NCI-H2029 treated with DMSO at 0.1 percent for 48 hours (cell line): ENCODE data around the gene EYS.
"Not testable (repeated sequence)": the region's sequence is repeated elsewhere in the genome, so short reads cannot be mapped to it uniquely, and the experiment has no call there.

Source experiments
- DNase-seq: peaks from one replicate; lab custom pipeline; 2025; lab: John Stamatoyannopoulos, UW

EYS gene

DNA sequence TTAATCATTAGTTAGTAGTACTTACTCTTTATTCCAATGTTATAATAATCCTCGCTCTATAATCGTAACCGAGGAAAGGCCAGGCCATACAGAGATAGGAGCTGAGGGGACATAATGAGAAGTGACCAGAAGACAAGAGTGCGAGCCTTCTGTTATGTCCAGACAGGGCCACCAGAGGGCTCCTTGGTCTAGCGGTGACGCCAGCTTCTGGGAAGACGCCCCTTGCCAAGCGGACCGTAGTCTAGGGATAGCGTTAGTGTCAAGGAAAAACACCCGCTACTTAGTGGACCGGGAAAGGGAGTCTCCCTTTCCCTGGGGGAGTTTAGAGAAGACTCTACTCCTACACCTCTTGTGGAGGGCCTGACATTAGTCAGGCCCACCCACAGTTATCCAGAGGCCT, 1237.6 kb downstream of the EYS start:
- DNase-seq: not testable (repeated sequence)

DNA sequence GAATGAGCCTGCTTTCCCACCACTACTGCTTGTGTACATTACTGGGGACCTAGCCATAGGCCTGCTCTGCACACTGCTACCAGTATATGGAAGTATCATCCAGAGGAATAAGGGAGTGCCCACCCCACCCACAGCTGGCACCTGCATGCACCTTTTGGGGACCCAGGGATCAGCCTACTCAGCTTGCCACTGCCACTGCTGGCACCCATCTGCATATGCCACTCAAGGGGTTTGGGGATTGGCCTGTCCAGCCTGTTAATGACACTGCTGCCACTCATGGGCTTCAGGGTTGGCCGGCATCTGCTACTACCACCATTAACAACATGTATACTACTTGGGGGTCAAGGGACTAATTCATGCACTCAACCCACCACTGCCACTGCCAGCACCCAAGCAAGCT, 1239.4 kb downstream of the EYS start:
- no peak for DNase-seq

DNA sequence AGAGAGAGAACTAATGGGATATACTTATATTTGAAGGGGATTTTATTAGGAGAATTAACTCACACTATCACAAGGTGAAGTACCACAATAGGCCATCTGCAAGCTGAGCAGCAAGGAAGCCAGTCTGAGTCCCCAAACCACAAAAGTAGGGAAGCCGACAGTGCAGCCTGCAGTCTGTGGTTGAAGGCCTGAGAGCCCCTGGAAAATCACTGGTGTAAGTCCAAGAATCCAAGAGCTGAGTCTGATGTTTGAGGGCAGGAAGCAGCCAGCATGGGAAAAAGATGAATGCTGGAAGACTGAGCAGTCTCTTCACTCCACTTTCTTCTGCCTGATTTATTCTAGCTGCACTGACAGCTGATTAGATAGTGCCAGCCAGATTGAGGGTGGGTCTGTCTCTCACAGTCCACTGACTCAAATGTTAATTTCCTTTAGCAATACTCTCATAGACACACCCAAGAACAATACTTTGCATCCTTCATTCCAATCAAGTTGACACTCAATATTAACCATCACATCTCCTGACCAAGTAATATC, 1247.5 kb downstream of the EYS start:
- no peak for DNase-seq

DNA sequence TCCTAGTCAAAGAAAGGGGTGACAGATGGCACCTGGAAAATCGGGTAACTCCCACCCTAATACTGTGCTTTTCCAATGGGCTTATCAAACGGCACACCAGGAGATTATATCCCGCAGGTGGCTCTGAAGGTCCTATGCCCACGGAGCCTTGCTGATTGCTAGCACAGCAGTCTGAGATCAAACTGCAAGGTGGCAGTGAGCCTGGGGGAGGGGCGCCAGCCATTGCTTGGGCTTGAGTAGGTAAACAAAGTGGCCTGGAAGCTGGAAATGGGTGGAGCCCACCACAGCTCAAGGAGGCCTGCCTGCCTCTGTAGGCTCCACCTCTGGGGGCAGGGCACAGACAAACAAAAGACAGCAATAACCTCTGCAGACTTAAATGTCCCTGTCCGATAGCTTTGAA, 1258.9 kb downstream of the EYS start:
- DNase-seq: not testable (repeated sequence)

DNA sequence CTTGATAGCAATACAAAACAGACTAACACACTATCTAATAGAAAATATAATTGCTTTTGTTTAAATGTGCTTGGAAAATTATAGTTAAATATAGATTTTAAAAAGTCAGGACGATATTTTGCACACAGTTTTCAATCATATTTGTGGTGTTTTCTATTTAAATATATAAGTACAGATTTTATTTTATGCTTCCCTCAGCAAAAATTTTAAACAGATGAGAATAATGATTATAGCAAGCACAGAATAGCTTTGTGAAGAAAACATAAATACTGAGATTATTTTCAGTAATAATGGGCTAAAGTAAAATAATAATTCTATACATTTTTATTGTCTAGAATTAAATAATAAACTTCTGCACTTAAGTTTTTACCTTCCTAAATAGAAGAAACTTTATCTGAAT, 1262.0 kb downstream of the EYS start:
- no peak for DNase-seq

DNA sequence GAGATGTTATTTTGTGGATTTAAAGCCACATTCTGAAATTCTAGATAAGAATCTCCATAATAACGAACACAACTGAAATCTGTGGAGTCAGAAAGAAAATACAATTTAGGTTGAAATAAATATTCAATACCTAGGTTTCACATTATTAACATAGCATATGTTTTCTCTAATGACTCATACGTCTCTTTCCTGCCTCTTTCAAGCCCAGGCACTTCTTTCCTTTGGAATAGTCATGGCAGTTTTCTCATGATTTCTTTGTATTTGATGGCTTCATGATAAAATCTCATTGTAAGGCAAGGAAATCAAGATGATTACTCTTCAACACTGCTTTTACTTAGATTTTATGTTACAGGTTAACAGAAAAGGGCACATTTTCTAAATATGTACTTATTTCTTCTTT, 1267.8 kb downstream of the EYS start:
- no peak for DNase-seq

DNA sequence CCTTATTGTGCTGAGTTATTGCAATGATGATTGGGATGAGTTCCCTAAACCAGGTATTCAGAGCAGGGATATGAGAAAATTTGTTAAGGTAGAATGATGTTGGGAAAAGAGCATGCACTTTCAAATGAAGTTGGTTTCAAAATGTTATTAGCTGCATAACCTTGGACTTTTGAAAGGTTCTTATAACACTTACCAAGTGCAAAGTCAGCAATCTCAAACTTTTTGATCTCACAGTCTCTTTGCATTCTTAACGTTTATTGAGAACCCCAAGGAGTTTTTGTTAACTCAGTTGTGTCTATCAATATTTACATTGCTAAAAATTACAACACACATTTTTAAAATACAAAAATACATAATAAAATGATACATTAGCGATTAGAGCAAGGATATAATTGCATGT, 1269.0 kb downstream of the EYS start:
- DNase-seq: no peak

DNA sequence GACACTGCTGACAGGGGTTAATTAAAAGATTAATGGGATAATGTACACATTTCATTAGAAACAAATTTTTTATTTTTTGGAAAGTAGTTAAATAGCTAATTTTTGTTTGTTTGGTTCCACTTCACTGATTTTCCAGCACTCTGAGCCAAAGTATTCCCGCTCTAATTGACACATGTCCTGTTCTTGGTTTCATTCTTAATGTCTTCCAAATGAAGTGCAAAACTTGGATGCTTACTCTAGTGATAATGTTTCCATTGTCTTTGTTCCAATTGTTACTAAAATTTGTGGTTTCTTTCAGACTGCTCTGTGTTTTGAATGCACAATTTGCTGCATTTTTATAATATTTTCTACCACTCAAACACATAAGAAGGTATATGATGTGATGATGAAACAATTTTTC, 1277.1 kb downstream of the EYS start:
- DNase-seq: no peak

DNA sequence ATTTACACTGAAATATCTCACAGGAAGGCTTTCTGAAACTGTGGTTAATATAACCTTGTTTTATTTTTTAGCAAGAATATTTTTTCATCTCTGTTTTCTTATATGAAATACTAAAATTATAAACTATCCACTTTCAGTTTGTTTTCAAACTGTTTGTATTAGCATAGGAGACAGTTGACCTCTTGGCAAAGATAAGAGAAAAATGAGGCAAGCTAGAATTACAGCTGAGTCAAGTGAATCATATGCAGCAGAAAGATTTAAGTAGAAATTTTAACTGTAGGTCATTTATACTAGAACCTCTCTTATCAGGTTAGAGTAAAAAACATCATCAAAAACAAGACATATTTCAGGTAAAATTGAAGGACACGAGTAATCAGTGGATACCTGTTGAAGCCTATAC, 1278.8 kb downstream of the EYS start:
- no peak for DNase-seq

DNA sequence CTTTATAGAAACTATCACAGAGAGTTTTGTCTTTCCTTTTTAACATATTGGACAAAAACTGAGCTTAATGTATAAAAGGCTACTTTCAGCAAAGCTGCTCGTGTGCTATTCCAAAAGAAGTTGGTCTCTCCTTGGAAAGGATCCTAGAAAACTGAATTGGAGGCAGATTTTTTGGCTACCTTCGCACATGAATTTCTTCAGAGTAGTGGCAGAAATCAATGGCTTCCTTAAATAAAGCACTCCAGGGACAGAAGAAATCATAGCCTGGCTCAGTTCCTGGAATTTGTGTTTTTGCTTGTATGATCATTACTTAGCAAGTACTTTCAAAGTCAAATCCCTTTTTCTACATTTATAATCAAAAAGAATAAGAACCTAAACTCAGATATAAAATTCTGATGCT, 1291.1 kb downstream of the EYS start:
- DNase-seq: no peak

DNA sequence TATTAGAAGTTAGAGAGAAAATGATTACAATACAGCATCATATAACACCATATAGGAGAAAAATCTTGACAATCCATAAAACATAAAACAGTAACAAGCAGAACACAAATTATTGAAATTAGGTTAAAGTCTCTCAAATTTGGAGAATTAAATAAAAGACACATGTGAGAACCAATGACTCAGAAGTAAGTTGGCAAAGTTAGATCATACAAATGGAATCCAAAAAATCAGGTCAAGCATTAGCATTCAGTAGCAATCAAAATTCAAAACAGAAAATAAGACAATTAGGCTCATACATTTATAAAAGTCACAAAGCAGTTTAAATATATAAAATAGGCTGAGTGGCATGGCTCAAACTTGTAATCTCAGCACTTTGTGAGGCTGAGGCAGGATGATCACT, 1295.8 kb downstream of the EYS start:
- DNase-seq: no peak

DNA sequence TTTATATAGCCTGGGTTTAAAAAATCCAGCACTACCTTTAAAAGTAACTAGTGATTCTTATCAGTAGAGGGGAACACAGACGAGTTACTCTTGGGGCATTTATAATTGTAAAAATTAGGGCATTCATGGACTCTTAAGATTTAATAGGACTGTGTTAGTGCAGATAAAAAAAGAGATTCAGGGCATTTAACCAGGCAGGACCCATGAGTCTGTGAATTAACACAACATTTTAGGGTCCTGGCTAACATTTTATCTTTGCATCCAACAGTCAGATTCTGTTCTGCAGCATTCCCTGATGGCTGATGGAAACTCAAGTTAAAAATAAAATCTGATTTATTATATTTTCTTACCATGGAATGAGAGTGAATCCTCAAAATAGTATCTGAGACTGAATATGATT, 1297.1 kb downstream of the EYS start:
- DNase-seq: no peak

DNA sequence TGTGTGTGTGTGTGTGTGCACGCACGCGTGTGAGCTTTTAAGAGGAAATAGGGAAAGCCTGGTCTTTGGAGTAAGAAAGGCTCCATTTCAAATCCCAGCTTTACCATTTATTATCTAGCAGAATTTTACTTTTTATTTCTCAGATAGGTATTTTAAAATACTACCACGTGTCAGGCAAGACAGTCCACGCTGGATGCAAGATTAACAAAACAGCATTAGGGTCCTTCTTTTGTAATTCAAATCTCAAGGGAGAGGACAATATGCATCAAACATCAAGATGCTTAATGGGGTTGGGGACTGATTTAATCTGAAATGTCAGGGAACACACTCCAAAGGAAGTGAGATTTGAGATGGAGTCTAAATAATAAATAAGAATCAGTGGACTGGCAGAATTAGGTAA, 1302.6 kb downstream of the EYS start:
- no peak for DNase-seq

DNA sequence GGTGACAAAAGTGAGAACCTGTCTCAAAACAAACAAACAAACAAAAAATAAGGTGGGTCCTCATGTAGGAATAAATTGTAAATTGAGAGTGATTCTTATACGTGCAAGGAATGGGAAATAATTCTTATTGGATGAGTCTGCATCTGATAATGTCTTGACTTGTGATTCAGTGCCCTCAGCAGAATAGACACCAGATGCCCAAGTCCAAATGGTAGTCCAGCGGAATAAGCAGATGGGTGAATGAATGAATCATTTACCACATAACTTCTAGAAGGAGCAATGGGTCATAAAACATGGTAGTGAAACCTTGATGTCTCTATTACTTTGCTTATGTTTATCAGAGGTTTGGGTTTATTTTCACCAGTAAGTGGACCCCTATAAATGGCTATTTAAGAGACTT, 1323.7 kb downstream of the EYS start:
- no peak for DNase-seq

DNA sequence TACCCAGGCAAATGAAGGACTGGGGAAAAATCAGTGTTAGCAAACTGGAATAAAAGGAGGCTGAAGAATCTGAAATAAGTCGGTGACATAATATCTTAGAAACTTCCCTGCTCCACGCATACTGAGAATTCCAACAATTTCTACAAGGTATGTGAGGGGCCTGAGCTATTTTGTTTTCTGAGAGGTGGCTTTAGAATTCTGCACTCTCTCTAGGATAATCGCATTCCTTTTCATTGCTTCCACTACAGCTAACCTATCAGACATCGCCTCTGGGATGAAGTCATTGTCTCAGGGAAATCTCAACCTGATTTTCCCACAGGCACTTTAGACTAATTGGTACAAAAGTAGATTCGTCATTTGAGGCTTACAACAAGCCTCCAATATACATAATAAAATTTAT, 1330.6 kb downstream of the EYS start:
- DNase-seq: no peak

DNA sequence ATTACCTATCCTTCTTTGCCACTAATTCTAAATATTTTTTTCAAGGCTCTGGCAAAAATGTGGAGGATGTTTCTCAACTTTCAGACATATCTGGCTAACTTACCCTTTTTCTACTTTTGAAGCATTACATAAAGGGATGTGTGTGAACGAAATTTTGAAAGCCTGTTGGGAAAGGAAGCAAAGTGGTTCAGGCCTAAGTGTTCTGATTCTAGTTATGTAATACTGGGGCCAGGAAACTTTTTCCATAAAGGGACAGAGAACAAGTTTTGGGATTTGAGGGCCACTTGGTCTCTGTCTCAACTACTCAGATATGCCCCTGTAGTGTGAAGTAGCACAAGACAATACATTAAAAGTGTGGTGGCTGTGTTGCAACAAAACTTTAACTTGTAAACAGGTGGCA, 1349.6 kb downstream of the EYS start:
- DNase-seq: no peak

DNA sequence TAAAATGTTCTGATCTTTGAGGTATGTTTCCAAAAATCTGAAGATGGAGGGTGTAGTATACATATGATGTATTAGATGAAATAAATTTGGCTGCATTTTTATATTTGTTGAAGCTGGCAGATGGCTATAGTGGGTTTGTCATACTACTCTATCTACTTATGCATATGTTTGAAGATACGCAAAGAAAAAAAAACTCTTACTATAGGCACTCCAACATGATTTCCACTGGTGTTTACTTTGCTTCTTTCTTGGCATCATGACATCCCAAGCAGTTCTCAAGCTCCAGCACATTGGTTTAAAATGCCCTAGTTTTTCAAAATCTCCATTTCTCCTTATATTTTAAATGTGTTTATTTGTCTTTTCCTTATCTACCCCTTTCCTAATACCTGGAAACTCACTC, 1359.6 kb downstream of the EYS start:
- no peak for DNase-seq

DNA sequence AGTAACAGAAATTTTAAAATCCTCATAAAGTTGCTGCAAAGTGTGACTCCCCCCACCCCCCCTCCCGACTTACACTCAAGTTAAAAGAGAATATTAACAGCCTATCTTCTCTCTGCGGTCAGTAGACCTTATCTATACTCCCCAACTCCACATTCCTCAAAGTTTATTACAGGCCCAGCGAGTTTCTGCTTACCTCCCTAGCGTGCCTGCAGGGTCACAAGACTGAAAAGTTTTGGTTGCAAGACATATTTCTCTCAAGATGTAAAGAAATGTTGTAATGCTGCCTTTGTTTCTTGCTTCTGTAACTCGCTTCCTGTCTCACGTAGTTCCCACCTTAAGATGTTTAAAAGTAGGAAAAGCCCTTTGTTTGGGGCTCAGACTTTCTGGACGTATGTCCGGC, 1371.8 kb downstream of the EYS start:
- no peak for DNase-seq

DNA sequence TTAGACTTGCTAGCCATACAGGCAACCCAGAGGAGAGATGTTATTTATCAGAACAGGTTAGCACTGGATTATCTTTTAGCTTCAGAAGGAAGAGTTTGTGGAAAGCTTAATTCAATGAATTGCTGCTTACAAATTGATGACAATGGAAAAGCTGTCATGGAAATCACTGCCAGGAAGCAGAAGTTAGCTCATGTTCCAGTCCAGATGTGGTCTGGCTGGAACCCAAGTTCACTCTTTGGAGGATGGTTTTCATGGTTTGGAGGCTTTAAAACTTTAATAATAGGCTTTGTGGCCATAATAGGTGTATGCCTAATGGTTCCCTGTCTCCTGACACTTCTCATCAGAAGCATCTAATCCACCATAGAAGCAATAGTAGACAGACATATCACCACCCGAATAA, 1372.4 kb downstream of the EYS start:
- DNase-seq: no peak

DNA sequence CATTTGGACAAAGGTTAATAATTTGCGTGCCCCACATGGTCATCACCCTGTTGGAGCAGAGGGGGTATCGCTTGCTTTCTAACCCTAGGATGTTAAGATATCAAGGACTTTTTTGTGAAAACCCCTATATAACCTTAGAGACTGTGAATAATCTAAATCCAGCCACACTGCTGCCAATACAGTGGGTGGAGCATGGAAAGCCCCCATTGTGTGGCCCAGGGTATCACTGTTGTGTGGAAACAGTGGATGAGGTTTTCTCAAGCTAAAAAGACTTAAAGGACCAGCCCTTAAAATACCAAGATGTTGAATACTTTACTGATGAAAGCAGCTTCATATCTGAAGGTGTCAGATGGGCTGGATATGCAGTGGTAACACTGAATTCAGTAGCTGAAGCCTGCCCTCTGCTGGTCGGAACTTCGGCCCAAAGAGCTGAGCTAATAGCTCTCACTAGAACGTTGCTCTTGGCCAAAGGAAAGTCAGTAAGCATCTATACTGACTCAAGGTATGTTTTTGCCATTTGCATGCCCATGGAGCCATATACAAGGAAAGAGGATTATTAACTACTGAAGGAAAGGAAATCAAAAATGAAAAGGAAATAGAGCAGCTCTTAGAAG, 1376.2 kb downstream of the EYS start:
- DNase-seq: no peak

DNA sequence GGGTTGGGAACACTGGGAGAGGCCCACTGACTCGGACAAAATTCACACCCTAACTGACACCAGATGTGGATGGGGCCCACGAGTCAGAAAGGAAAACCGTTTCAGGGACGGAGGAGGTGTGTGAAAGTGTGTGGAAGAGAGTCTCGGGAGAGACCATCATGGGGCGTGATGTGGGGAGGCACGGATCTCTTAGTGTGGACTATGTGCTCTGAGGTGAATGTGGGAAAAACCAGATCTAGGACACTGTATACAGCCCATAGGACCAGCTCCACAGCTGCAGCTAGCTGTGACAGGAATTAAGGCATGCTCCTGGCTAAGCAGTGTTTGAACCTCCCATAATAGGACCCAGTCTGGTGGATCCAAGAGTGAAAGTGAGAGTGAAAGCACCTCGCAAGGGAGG, 1380.1 kb downstream of the EYS start:
- DNase-seq: no peak

DNA sequence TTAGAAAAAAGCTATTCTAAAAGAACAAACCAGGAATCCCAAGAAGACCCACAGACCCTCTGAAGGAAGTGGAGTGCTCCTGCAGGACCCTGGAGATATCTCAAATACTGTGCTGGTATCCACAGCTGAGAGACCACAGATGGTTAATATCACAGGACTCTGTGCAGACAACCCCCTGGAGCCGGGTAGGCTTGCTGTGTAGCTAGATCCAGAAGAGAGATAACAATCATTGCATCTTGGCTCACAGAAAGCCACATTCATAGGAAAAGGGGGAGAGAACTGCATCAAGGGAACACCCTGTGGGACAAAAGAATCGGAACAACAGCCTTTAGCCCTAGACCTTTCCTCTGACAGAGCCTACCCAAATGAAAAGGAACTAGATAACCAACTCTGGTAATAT, 1381.9 kb downstream of the EYS start:
- DNase-seq: no peak

DNA sequence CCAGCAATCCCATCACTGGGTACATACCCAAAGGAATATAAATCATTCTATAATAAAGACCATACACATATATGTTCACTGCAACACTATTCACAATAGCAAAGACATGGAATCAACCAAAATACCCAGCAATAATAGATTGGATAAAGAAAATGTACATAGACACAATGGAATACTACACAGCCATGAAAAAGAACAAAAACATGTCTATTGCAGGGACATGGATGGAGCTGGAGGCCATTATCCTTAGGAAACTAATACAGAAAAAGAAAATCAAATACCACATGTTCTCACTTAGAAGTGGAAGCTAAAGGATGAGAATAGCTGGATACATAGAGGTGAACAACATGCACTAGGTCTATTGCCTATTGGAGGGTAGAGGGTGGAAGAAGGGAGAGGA, 1396.8 kb downstream of the EYS start:
- no peak for DNase-seq
